Mucosa of descending colon (tissue), 3 donors: Measurements from ENCODE around the gene TNNI3K. TPM values are rescaled to one million over a fixed set of nuclear protein-coding genes. Genes with fewer than 3 reads are reported as not detected.

Experiments
- ATAC-seq: fragments of 200-7000 bp; cut with Tn5 transposase; one replicate; pipeline ENCODE4 v1.9.1; 2020; ENCODE audit warnings: mild to moderate bottlenecking, moderate library complexity
- DNase-seq, 3 donors: peaks; one replicate each; pipeline ENCODE4 v3.0.0-alpha.2; 2020
- H3K36me3 ChIP-seq: fragments of 200-600 bp; one replicate; pipeline ENCODE4 v1.8.0; 2021; ENCODE audit warnings: low read depth, mild to moderate bottlenecking
- H3K4me1 ChIP-seq: fragments of 200-600 bp; one replicate; pipeline ENCODE4 v1.8.0; 2021; ENCODE audit warnings: low read depth, mild to moderate bottlenecking
- H3K4me3 ChIP-seq: fragments of 200-600 bp; one replicate; pipeline ENCODE4 v1.8.0; 2021; ENCODE audit warnings: mild to moderate bottlenecking
- H3K9me3 ChIP-seq: fragments of 200-600 bp; one replicate; pipeline ENCODE4 v1.8.0; 2021; ENCODE audit warnings: mild to moderate bottlenecking
- CTCF ChIP-seq: fragments of 200-600 bp; IDR thresholded peaks from one replicate; pipeline ENCODE4 v1.8.0; 2022; ENCODE audit warnings: antibody characterized with exemption, mild to moderate bottlenecking
- intact Hi-C, 2 donors: fragments of 100-400 bp; cut with DNase I in 1 of 2; cut with micrococcal nuclease in 1 of 2; formaldehyde crosslinking; loops; one replicate each; pipeline versions ENCODE4 v1.11.0 to v1.11.1; 2022; cut with DNase I, micrococcal nuclease
- total RNA-seq, 3 donors: library from RNA; stranded (reverse); fragmentation: NEBNext Ultra II Directional in 2 of 3; extraction: Animal tissue kit (Norgen Biotek cat#: 25700) in 2 of 3; gene quantifications; one replicate each; pipeline versions ENCODE4 v1.2.1 to v1.2.4, GENCODE V29; 2021 to 2023
- donor health status: DM: no; HTN: no; CAD: no; lungs with moderate emphysema.
- donor health status: DM: no; HTN: no; CAD: no.
- donor health status: DM: no; HTN: yes; CAD: no.

Gene TNNI3K
- total RNA-seq, 3 donors from 2014 or later: 0.72 to 1.1 (median 1.1) TPM

DNA sequence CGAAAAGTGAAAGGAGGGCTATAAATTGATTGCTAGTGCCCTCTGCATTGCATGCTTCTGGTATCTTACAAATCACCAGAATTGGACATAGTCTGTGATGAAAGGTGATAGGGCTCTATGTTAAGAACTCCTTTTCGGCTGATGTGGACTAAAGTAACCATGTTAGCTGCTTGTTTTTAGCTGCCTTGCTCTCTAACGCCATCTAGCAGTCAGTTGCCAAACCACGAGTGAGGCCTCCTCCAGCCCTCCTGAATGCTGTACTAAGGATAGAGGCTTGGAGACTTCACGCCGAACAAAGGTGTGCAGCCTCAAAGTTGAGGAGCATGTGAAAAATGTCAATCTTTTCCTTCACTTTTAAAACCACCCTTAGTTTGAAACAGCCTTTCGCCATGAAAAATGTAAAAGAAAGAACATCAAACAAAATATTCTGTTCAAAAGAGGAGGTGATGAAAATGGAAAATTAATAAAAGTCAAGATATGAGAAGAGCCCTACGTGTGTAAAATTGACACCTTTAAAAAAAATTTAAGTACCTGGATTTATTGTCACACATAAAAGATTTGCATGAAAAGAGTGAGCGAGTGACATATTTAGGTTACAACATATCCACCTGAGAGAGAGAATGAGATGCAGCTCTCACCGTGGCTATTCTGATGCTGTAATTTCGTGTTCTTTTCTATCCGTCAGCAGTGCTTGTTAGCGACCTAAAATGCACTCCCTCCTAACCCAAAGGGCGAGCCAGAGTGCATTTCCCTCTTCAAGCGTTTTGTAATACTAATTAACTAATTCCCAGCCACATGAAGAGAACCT, 269.1 kb downstream of the TNNI3K start:
- Histone ChIP-seq H3K4me1 (no peaks in the 10 kb centered on the region), H3K4me3 (no peak overlapping the region), H3K36me3 (no peaks in the 10 kb centered on the region), H3K9me3 (no peaks in the 10 kb centered on the region)
- DNase-seq (peak in 2 of 3 donors; percentile 25 to 57), ATAC-seq (peak; percentile 71)
- peak; percentile 34 for TF ChIP-seq CTCF
- intact Hi-C loops: no loop called here

DNA sequence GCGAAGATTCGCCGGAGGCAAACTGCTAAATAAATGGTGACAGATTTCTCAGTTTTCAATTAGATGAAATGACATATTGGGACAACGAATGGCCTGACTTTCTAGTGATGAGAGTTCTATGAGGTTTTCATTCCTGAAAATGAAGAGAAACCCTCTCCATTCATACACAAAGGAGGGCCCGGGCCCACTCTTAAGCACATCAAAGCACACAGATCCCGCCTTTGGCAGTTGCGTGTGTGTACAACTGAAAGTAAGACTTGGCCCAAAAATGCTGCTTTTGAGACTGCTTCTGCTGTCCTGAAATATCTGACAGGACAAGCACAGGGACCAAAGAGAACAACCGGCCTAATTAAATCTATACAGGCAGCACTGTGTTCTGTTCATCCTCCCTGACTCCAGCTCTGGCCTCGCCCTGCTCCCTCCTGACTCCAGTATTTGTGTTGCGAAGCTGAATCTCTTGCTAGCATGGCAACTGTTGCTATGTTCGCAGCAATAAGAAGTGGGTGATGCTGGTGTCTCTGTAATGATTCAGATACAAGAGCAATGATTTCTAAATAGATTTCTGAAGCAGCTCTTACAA, 269.8 kb downstream of the TNNI3K start:
- DNase-seq: no peak
- no peak overlapping the region for H3K4me3 ChIP-seq
- peak; percentile 43 for ATAC-seq

DNA sequence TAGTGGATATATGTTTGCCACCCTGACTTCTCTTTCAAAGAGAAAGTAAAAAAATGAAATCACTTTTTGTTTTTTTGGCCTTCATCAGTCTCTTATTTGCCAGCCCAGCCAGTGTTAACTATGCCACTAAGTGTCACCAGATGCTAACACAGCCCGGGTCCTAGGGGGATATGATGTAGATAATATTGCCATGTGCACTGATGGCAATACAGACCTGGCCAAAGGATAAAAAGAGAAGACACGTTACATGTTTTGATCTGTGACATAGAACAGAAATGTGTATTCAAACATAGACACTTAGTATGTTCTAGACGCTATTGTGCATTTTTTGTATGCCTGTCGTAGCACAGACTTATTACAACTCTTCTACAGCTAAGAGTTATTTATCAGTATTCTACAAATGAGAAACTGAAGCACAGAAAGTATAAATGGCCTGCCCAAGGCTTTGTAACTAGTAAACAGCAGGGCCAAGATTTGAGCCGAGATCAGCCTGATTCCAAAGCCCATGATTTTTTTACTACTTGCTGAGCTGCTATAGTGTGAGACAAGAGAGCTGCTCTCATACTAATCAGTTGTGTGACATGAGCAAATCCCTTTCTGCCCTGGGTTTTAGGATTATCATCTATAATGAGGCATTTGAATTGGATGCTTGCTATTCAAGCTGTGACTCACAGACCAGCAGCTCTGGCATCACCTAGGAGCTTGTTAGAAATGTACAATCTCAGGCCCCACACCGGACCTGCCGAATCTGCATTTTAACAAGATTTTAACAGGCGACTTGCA, 270.9 kb downstream of the TNNI3K start:
- no peak for DNase-seq
- Histone ChIP-seq H3K4me3 (no peak overlapping the region), H3K36me3 (no peaks in the 10 kb centered on the region), H3K9me3 (no peaks in the 10 kb centered on the region), H3K4me1 (no peaks in the 10 kb centered on the region)
- no peak for ATAC-seq
- no peak for TF ChIP-seq CTCF
- intact Hi-C loops: no loop called here

More for the DNA sequence above, 269.8 kb downstream of the TNNI3K start:
- Histone ChIP-seq H3K9me3 (no peaks in the 10 kb centered on the region), H3K4me1 (no peaks in the 10 kb centered on the region), H3K36me3 (no peaks in the 10 kb centered on the region)
- no peak for TF ChIP-seq CTCF
- intact Hi-C loops: no loop called here

DNA sequence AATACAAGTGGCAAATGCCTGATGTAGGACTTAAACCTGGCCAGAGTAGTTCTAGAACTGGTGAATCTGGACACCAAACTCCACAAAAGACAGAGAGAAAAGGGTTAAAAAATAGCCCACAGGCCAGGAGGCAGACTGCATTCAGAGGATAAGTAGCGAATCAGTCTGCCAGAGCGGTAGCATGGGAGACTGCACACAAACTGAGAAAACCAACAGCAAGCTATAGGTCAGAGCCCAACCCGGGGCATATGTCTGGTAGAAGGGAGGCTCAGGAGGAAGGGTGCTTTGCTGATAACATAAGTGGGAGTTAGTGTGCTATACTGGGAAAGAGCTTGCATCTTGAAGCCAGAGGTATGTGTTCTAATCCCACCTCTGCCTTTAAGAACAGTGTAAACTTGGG, 273.3 kb downstream of the TNNI3K start:
- intact Hi-C loops: no loop called here
- H3K4me3 ChIP-seq: no peak overlapping the region
- H3K4me1 ChIP-seq: no peaks in the 10 kb centered on the region
- ATAC-seq: no peak
- H3K9me3 ChIP-seq: no peaks in the 10 kb centered on the region
- DNase-seq: no peak
- TF ChIP-seq CTCF: no peak
- H3K36me3 ChIP-seq: no peaks in the 10 kb centered on the region

GRCh38 chr1:74512170-74512915, 277.2 kb downstream of the TNNI3K start, which contains the start of gene LRRC53:
LRRC53 (minus strand) TSS chr1:74512611; CDS start chr1:74483349, 29,262 bp downstream.
- no peak for ATAC-seq
- Histone ChIP-seq H3K4me3 (no peak within 1 kb of the TSS), H3K9me3 (no peaks in the 10 kb centered on the region), H3K36me3 (no peaks in the 10 kb centered on the region), H3K4me1 (no peaks in the 10 kb centered on the region)
- TF ChIP-seq CTCF: no peak
- no peak for DNase-seq
- intact Hi-C loops: no loop called here
